Hindlimb muscle (tissue), 1 donor: ENCODE measurements around the gene TXNL1. TPM values are rescaled to one million over a fixed set of nuclear protein-coding genes. Genes with fewer than 3 reads are reported as not detected.
"Not testable (repeated sequence)": the region's sequence is repeated elsewhere in the genome, so short reads cannot be mapped to it uniquely, and the experiment has no call there.

Source experiments
- DNase-seq: peaks from one replicate; pipeline ENCODE4 v3.0.0-alpha.2; 2013
- polyA plus RNA-seq: library from polyadenylated mRNA; unstranded; fragments of 120-200 nt; gene quantifications from one replicate; pipeline ENCODE4 v1.2.1, GENCODE V29; 2013; ENCODE audit not compliant: insufficient read length

The TXNL1 gene
- polyA plus RNA-seq, result 112 TPM

DNA sequence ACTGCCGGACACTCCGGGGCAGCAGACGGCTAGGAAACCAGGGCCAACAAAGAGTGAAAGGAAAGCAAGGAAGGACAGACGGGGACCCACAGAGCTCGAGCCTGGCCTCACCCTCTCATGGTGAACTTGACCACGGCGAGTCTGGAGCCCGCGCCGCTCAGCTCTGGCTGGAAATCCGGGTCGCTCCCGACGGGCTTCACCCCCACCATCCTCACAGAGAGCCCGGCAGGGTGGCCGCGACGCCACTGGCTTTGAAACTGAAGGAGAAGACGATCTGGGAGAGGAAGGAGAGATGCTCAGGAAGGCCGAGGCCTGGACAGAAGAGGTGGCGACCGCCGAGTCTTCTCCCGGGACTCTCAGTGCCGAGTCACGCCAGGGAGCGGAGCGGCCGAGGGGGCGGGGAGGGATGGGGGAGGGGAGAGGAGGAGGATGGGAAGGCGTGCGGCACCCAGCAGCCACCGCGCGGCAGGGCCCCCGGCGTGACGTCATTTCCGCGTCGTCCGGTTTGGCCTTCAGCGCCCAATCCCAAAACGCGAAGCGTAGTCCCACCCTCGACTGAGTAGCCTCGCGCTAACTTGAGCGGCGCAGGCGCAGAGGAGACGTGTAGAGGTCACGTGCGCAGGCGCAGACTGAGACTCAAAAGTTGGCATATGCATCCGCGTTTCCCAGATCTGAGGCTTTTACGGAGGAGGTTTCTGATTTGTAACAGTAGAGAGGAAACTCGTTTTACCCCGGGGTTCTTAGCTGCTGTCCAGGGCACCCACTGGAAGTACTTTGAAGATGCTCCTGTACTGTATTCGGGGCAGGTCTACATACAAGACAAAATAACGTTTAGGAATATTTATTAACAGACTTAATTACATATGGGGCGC is at the start of gene TXNL1:
Gene TXNL1, minus strand, starts transcription at position 361 of the 872 bp plus-strand sequence. Its CDS starts 152 bp downstream, at position 209.
- DNase-seq, result peak; percentile 100

DNA sequence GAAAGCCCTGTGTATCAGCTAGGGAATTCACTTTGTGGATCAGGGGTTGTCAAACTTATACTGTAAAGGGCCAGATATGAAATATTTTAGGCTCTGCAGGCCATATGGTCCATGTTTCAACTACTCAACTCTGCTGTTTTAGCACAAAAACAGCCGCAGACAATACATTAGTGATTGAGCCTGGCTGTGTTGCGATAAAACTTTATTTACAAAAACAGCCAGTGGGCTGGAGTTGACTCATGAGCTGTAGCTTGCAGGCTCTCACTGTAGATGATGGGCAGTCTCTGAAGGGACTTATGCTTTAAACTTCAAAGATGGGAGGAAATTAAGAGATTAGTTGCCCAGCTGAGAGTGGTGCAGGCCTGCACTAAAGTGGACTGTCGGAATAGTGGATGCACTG is 45.9 kb upstream of the TXNL1 start:
- no peak for DNase-seq

DNA sequence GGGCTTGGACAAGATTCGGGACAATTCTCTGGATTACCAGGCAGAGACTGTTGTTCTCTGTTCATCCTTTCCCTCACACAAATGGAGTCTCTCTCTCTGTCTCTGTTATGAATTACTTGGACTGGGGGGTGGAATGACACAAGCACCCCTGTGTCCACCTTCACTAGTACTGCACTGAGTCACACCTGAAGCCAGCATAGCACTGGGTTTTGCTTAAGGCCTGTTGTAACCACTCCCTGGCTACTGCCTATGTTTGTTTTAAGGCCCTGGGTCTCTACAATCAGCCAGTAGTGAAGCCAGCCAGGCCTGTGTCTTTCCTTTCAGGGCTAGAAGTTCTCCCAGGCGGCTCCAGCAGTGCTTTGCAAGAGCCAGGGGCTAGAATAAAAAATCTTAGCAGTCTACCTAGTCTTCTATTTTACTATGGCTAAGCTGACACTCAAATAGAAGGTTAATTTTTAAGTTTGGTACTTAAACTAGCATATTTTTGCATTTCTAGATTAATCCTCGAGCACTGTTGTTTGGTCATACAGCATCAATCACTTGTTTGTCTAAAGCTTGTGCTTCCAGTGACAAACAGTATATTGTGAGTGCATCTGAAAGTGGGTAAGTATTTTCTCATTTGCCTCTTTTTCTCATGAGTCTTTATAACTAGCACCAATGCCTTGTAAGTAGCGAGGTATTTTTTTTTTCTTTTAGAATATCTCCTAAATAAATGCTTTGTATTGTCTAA is 40.6 kb upstream of the TXNL1 start:
- no peak for DNase-seq

DNA sequence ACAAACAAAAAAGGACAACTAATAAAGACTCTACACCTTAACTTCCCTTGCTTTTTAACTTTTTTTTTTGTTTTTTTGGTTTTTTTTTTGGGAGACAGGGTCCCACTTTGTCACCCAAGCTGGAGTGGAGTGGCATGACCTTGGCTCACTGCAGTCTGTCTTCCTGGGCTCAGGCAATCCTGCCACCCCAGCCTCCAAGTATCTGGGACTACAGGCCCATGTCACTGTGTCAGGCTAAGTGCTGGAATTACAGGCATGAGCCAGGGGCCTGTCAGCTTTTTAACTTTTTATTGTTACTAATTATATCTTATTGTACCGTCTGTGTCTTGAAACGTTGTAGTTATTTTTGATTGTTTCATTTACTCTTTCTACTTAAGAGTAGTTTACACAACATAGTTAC is 38.2 kb upstream of the TXNL1 start:
- no peak for DNase-seq

DNA sequence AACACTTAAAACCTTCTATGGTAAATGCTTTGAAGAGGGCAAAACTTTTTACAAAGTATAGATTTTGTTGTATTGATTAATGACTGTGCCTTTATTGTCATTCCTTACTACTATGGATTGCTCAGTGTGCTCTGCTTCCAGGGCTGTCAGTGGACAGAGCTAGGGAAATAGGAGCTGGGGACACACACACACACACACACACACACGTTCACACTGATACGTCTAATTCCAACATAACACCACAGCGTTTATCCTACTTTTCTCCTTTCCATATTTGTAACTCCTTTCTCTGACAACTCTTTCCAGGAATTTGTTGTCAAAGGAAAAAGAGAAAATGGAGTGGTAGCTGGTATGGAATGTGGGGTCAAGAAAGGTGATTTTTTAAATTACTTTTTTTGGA is 34.6 kb upstream of the TXNL1 start:
- DNase-seq, result no peak

DNA sequence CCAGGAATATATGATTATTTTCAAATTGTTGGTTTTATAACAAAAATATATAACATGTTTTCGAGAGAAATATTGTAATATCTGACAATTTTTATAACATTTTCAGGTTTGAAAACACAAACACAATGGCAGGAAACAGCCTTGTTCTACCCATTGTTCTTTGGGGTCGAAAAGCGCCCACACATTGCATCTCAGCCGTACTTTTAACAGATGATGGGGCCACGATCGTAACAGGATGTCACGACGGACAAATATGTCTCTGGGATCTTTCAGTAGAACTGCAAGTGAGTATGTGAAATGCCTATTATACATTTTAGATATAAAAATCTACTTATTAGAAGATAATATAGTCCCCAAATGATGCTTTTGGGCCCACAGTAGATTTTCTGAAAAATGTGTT is 34.0 kb upstream of the TXNL1 start:
- no peak for DNase-seq

DNA sequence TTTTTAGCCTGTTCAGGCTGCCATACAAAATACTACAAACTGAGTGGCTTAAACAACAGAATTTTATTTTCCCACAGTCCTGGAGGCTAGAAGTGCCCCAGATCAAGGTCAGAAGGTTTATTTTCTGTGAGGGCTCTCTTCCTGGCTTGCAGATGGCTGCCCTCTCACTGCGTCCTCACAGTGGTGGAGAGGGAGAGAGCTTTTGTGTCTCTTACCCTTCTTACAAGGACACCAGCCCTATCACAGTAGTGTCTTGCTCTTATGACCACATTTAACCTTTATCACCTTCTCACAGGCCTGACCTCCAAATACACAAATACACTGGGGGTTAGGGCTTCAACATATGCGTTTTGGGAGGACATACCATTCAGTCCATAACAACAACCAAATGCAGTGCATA is 24.5 kb upstream of the TXNL1 start:
- no peak for DNase-seq

DNA sequence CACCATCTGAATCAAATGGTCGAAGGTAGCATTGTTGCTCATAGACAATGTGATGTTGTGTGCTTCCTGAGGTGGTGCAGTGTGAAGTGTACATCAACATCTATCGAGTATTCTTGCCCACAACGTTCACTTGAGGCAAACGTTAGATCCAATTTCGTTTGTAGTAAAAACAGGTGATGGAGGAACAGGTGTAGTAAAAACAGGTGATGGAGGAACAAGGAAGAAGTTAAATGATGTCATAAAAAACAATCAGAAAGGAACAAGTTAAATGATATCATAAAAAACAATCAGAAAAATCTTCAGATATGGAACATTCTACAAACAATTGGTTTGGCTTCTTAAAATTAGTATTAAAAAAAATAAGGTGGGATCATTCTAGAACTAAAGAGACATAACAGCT is 24.1 kb upstream of the TXNL1 start:
- no peak for DNase-seq

DNA sequence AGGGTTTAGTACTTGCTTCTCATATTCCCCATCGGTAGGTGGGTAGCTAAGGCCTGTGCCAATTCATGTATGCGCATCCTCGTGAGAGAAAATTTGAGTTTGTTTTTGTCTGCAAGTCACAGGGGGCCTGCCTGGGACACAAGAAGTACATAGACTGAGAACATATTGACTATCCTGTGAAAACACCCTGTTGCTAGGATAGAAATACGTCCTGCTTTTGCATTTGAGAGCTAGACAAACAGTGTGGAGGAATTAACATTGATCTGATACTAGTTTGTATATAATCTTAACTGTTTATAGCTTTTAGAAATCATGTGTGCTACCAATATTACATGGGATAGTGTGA is 23.6 kb upstream of the TXNL1 start:
- no peak for DNase-seq

DNA sequence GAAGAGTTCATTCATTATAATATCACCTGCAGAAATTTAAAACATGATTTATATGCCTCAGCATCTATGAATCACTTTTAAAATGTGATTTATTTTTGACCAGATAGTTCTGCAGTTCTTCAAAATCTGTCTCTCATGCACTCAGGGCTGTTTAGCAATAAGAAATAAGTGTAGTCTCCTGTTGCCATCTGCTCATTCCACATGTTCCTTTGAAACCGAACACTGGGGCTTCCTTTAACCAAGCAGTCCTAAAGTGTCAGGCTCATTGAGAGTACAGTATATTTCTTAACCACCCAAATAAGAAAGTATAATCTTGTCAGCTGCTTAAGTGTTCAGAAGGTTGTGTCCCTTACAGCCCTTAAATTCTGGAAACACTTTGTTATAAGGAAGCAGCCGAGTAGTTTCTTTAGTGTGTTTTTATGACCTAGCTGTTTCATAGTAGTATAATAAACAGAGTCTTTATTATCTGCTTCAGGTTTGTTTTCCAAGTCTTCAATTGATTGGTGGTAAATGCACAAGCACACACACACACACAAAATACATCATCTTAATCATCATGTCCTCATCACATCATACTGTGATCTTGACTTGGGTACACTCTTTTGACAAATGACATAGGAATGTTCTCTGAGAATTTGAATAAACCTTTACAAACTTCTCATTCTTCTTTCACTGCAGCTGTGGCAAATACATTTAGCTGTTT is 23.1 kb upstream of the TXNL1 start:
- no peak for DNase-seq

DNA sequence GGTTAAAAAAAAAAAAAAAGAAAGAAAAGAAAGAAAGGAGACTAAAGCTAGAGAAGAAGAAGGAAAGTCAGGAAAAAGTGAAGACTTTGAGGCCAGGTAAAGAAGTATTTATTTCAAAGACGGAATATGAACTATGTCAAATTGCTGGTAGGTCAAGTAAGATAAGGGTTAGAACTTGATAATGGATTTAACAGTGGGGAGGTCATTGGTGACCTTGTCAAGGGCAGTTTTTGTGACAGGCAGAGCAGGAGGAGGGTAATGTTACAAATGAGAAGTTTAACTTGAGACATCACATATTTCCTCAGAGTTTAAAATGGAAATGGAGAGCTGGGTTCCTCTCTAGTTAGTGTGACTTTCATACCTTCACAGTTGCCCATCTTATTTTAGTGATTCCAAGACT is 22.3 kb upstream of the TXNL1 start:
- DNase-seq, result no peak

DNA sequence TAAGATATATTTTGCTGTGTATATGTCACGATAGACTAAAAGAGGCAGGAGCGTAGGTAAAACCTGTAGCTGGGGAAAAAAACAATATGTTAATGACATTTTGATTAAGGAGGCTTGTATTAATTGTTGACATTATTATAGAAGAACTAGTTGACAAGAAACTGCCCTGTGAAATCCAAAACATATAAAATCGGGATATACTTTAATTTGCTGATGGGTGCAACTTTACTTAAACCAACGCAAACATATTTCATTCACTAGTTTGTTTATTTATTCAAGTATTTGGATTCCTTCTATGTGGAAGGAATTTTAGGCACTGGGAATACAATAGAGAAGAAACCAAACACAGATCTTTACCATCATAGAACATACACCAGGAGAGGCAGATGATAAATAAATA is 20.7 kb upstream of the TXNL1 start:
- DNase-seq, result no peak

DNA sequence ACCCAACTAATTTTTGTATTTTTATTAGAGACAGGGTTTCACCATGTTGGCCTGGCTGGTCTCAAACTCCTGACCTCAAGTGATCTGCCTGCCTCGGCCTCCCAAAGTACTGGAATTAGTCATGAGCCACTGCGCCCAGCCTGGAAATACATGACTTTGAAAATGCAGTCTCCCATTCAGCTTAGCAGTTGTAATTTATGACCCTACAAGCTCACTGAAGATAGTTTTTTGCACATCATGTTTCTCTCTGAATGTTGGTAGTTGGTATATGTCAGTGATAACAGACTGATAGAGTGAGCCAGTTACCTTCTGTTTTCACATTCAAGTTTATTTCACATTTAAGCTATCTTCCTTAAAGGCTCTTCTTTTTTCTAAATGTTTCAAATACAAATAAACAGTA is 19.9 kb upstream of the TXNL1 start:
- no peak for DNase-seq

DNA sequence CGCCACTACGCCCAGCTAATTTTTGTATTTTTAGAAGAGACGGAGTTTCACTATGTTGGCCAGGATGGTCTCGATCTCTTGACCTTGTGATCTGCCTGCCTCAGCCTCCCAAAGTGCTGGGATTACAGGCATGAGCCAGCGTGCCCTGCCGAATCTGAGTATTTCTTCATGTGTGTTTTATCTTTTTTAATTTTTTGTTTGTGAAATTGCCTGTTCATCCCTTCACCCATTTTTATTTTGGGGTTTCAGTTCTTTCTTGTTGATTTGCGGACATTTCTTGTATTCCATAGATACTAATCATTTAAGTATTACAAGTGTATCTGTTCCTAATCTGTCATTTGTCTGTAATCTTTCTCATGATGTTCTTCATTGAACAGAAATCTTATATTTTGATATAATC is 15.9 kb upstream of the TXNL1 start:
- not testable (repeated sequence) for DNase-seq

DNA sequence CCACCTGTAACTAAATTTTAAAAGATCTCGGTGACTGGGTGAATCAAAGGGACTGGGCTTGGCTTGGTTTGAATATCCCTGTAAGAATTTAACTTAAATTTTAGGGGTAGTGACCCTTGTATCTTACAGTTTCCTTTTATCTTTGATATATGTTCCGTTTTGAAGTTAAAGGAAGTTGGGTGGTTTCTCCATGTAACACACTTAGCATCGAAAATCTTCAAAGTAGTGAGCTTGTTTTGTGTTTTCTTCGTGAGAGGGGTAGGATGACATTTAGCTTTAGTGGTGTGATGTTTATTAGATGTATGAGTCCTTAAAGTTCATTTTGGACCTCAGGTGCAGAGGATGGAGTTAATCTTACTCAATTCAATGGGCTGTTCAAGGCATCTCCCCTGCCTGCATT is 14.4 kb upstream of the TXNL1 start:
- DNase-seq, result no peak

DNA sequence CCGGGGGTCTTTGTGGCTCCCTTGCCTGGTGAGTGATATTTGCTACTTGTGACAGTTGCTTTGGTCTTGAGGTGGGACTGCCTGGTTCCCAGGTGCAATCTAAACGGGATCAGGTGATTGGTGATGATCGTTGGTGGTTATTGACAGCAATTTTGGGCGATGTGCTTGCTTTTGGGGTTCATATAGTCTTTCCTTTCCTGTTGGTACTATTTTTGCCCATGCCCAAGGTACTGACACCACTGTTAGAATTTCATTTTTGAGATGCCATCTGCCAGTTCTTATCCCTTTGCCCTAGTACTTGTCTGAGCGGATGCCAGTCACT is 13.3 kb upstream of the TXNL1 start:
- no peak for DNase-seq

DNA sequence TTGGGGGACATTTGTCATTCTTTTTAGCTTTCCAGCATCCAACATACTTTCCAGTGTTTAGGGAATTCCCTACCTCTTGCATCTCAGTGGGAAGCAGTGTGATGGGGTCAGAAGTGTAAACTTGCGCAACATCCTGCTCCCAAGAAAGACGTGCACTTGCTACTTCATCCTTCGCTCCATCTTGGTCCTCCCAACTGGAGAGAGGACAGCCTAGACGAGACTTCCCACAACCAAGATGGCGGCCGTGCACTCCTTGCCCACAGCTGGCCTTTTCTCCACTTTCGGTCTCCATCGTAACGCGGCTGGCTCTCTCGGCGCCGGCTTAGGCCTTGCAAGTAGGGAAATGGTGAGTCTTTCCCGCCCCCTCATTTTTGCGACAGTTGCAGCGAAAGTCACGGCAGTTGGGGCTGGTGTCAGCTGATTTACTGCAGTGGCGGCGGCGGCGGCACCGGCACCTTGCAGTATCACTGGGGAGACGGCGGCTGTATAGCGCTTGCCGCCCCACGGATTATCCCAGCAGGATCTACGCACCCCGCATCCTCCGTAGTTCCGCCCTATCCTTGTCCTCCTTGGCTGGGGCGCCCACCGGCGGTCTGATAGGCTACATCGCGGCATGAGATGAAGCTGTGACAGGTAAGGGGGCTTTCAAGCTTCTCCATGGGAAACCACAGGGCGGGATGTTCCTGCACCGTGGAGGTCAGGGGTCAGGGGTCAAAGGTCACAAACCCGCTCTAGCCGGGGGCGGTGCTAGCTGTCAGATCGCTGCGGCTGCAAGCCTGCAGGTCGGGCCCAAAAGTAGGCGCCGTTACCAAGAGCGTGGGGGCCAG is 12.8 kb upstream of the TXNL1 start, which contains the start of gene WDR7:
Gene WDR7, plus strand, starts transcription at position 416 of the 827 bp plus-strand sequence. CDS start 21,157 bp downstream, outside the sequence.
- peak; percentile 97 for DNase-seq

DNA sequence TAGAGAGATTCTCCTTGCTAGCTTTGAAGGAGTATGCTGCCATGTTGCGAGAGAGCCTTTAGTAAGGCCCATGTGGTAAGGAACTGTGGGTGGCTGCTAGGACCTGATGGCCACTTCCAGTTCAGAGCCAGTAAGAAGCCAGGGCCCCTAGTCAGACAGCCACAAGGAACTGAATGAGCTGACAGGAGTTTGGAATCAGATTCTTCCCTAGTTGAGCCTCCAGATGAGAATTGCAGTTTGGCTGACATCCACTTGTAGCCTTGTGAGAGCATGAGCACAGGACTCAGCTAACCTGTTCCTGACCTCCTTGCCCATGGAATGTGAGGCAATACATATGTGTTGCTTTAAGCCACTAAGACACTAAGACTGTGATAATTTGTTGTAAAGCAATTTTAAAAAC is 11.6 kb upstream of the TXNL1 start:
- DNase-seq, result no peak

DNA sequence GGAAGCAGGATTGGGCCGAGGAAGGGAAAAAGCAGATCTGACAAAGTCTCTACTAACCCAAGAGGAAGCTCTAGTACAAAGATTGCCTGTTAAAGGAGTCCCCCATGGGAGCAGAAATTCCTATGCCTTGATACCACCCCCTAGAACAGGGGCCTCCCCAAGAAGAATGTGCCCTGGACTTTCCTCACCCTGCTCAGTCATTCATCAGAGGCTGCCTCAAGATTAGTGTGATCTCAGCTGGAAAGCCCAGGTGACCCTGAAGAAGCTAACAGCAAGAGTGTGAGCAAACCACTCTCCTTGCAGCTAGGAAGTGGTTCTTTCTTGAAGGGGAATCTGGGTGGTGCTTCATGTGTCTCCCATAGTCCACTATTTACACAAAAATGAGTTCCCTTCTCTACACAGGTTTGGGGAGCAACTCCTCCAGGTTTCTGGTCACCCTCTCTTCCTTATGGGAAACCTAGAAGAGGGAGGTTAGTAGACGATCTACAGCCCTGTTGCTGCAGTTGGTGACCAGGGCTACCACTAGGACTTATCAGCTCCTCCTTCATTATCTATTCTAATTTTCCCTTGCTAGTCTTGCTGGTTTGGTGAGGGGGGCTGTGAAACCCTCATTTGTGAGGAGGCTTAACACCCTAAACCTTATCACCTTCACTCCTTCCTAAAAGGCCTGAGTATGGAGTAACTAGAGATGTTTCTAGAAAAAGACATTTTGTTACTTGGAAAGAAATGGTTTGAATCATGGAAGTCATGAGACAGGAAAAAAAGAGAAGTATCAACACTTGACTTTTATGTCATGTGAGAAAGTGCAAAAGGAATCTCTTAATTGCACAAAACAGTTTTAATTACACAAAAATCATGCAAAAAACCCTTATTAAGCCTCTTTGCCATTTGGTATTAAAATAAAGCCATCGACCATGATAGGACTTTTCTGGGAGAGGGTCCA is 9.8 kb upstream of the TXNL1 start:
- DNase-seq, result no peak

DNA sequence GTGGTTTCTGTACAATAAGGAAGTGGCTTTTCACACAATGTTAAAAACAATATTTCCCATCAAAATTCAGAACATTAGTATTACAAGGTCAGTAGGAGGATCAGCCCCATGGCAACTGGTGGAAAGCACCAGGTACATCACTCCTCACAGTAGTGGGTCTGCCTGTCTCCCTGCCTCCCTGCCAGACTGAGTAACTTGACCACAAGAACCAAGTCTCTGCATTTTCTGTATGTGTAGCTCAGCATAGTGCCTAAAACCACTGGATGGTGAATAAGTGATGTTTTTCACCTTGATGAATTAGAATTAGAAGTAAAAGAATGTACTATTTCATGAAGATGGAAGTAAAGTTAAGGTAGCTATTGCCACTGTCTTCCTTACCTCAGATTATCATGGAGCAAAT is 8.7 kb upstream of the TXNL1 start:
- no peak for DNase-seq

DNA sequence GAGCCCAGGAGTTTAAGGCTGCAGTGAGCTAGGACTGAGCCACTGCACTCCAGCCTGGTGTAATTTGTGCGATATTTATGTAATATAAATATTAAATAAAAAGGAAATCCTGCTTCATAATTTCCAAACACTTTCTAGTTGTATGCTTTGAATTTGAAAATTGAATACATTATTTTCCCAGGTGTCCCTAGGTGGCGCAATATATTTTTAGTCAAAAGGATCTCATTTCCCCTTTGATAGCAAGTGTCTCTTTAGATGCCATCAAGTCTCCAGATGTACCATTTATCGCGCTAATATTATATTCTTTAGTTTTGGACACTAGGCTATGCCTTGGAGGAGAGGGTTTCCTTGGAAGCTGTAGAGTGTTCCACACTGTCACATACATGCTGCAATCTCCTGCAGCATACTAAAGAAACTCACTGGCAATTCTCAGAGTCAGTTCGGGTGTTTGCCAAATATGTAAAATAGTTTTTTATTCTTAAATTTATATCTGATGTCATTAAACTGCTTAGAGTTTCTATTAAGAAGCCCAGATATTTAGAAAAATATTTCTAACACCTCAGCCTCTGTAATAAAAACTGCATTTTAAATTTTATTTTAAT is 7.1 kb upstream of the TXNL1 start:
- DNase-seq, result no peak
